Activated CD4-positive, alpha-beta memory T cell treated with anti-CD3 and anti-CD28 coated beads, Interleukin-2, amount 10 ng/mL, durations not matched to agents 7 days and 5 days (primary cell): ENCODE measurements around the gene CNOT6L. TPM values are rescaled to one million over a fixed set of nuclear protein-coding genes. Genes with fewer than 3 reads are reported as not detected.

Experiments used
- CTCF ChIA-PET: fragments of 350-600 bp; sonication (Branson Sonifier 250); formaldehyde crosslinking; loops from one replicate; lab custom pipeline; 2021; ENCODE audit warnings: antibody characterized with exemption, inconsistent platforms; lab: Charles Lee
- POLR2A ChIA-PET: fragments of 350-600 bp; sonication (Branson Sonifier 250); formaldehyde crosslinking; loops from one replicate; lab custom pipeline; 2021; ENCODE audit warnings: antibody characterized with exemption; lab: Charles Lee
- DNase-seq: peaks from one replicate; pipeline ENCODE4 v3.0.0-alpha.2; 2020
- H3K27ac Mint-ChIP-seq: one replicate; pipeline ENCODE4 v1.8.0; 2021; ENCODE audit warnings: mild to moderate bottlenecking, mixed read lengths
- H3K27me3 Mint-ChIP-seq: one replicate; pipeline ENCODE4 v1.8.0; 2021; ENCODE audit warnings: mixed read lengths
- H3K36me3 Mint-ChIP-seq: one replicate; pipeline ENCODE4 v1.8.0; 2021; ENCODE audit warnings: low read depth, mixed read lengths
- H3K4me1 Mint-ChIP-seq: one replicate; pipeline ENCODE4 v1.8.0; 2021; ENCODE audit warnings: mixed read lengths
- H3K4me3 Mint-ChIP-seq: one replicate; pipeline ENCODE4 v1.8.0; 2021; ENCODE audit warnings: mild to moderate bottlenecking, mixed read lengths
- H3K9me3 Mint-ChIP-seq: one replicate; pipeline ENCODE4 v1.8.0; 2021; ENCODE audit warnings: mixed read lengths
- total RNA-seq, 2 experiments: library from RNA; stranded (reverse); gene quantifications; one replicate each; pipeline ENCODE4 v1.2.3, GENCODE V29; 2021

The CNOT6L gene
- total RNA-seq, 2 experiments from 2014 or later: 119 to 122 TPM

- Mint-ChIP-seq H3K4me1 (peaks cover 31% of the 10 kb centered on the region), H3K4me3 (no peak overlapping the region), H3K27me3 (no peaks in the 10 kb centered on the region), H3K9me3 (no peaks in the 10 kb centered on the region), H3K27ac (no peak overlapping the region), H3K36me3 (peaks cover 7% of the 10 kb centered on the region)
- CTCF ChIA-PET: no interaction called here
- POLR2A ChIA-PET: interaction anchor here (1.0 to 7.2 kb wide), 2 partner anchors 14 to 29 kb away, joined by 4 to 215 read pairs; partner anchors contain the start of genes CNOT6L and MRPL1
- DNase-seq: no peak
Measured at GRCh38 chr4:77848508-77848907, 29.3 kb upstream of the CNOT6L start.

GRCh38 chr4:77845929-77846328 is 26.8 kb upstream of the CNOT6L start:
- no peak overlapping the region for H3K4me3 Mint-ChIP-seq
- ChIA-PET CTCF (interaction anchor here (1.0 to 1.3 kb wide), 2 partner anchors 16 to 26 kb away, joined by 3 to 6 read pairs; partner anchors contain the start of gene MRPL1), POLR2A (interaction anchor here (1.0 to 2.7 kb wide), 4 partner anchors 13 to 26 kb away, joined by 4 to 17 read pairs (median 6); partner anchors contain the start of gene MRPL1)
- H3K4me1 Mint-ChIP-seq: peaks cover 12% of the 10 kb centered on the region
- no peak overlapping the region for H3K27ac Mint-ChIP-seq
- DNase-seq: no peak
- no peaks in the 10 kb centered on the region for H3K27me3 Mint-ChIP-seq
- no peaks in the 10 kb centered on the region for H3K9me3 Mint-ChIP-seq
- no peaks in the 10 kb centered on the region for H3K36me3 Mint-ChIP-seq

- Mint-ChIP-seq H3K4me1 (peaks cover 12% of the 10 kb centered on the region), H3K36me3 (no peaks in the 10 kb centered on the region), H3K9me3 (no peaks in the 10 kb centered on the region), H3K27me3 (no peaks in the 10 kb centered on the region), H3K4me3 (no peak overlapping the region), H3K27ac (no peak overlapping the region)
- ChIA-PET POLR2A (interaction anchor here (1.0 to 2.7 kb wide), 4 partner anchors 14 to 25 kb away, joined by 4 to 17 read pairs (median 6); partner anchors contain the start of gene MRPL1), CTCF (interaction anchor here (1.0 to 1.3 kb wide), 2 partner anchors 17 to 25 kb away, joined by 3 to 6 read pairs; partner anchors contain the start of gene MRPL1)
- DNase-seq: no peak
Measured at GRCh38 chr4:77845400-77845799, 26.2 kb upstream of the CNOT6L start.

- no peak for DNase-seq
- ChIA-PET POLR2A (interaction anchor here (0.8 to 2.7 kb wide), 4 partner anchors 9 to 121 kb away, joined by 3 to 17 read pairs (median 6); partner anchors contain the start of gene MRPL1), CTCF (no interaction called here)
- Mint-ChIP-seq H3K36me3 (no peaks in the 10 kb centered on the region), H3K9me3 (no peaks in the 10 kb centered on the region), H3K4me1 (peaks cover 12% of the 10 kb centered on the region), H3K4me3 (no peak overlapping the region), H3K27ac (no peak overlapping the region), H3K27me3 (no peaks in the 10 kb centered on the region)
Measured at GRCh38 chr4:77844363-77844762, 25.2 kb upstream of the CNOT6L start.

GRCh38 chr4:77843628-77844027 is 24.5 kb upstream of the CNOT6L start:
- CTCF ChIA-PET: no interaction called here

GRCh38 chr4:77834403-77834802 is 15.2 kb upstream of the CNOT6L start:
- POLR2A ChIA-PET: no interaction called here
- Mint-ChIP-seq H3K4me1 (no peaks in the 10 kb centered on the region), H3K4me3 (no peak overlapping the region), H3K36me3 (no peaks in the 10 kb centered on the region), H3K9me3 (no peaks in the 10 kb centered on the region), H3K27ac (no peak overlapping the region), H3K27me3 (no peaks in the 10 kb centered on the region)
- no peak for DNase-seq
- CTCF ChIA-PET: no interaction called here

More at GRCh38 chr4:77843628-77844027, 24.5 kb upstream of the CNOT6L start:
- H3K9me3 Mint-ChIP-seq: no peaks in the 10 kb centered on the region
- no peak for DNase-seq
- POLR2A ChIA-PET: interaction anchor here (0.8 to 2.7 kb wide), 4 partner anchors 9 to 120 kb away, joined by 3 to 17 read pairs (median 6); partner anchors contain the start of gene MRPL1
- no peak overlapping the region for H3K4me3 Mint-ChIP-seq
- H3K36me3 Mint-ChIP-seq: no peaks in the 10 kb centered on the region
- no peak overlapping the region for H3K27ac Mint-ChIP-seq
- H3K4me1 Mint-ChIP-seq: peaks cover 12% of the 10 kb centered on the region
- no peaks in the 10 kb centered on the region for H3K27me3 Mint-ChIP-seq

GRCh38 chr4:77833126-77833724 is 14.1 kb upstream of the CNOT6L start:
- POLR2A ChIA-PET: interaction anchor here (1.6 kb wide), 1 partner anchor 28 kb away, joined by 3 read pairs; no protein-coding TSS in a partner anchor
- Mint-ChIP-seq H3K4me1 (no peaks in the 10 kb centered on the region), H3K9me3 (no peaks in the 10 kb centered on the region), H3K27me3 (no peaks in the 10 kb centered on the region), H3K4me3 (no peak overlapping the region), H3K36me3 (no peaks in the 10 kb centered on the region), H3K27ac (no peak overlapping the region)
- CTCF ChIA-PET: interaction anchor here (0.6 kb wide), 1 partner anchor 385 kb away, joined by 5 read pairs; no protein-coding TSS in a partner anchor
- DNase-seq: no peak

- CTCF ChIA-PET: interaction anchor here (0.8 to 1.2 kb wide), 2 partner anchors 26 to 35 kb away, joined by 3 read pairs; partner anchors contain the start of gene MRPL1
- no peak for DNase-seq
- H3K4me1 Mint-ChIP-seq: peaks cover 18% of the 10 kb centered on the region
- no peaks in the 10 kb centered on the region for H3K9me3 Mint-ChIP-seq
- H3K36me3 Mint-ChIP-seq: no peaks in the 10 kb centered on the region
- H3K27ac Mint-ChIP-seq: peak overlapping the region; percentile 10
- POLR2A ChIA-PET: interaction anchor here (0.5 to 2.9 kb wide), 5 partner anchors 9 to 92 kb away, joined by 3 to 16 read pairs (median 7); partner anchors contain the start of genes CNOT6L and MRPL1
- H3K4me3 Mint-ChIP-seq: no peak overlapping the region
- H3K27me3 Mint-ChIP-seq: no peaks in the 10 kb centered on the region
Measured at GRCh38 chr4:77827343-77827742, 8.2 kb upstream of the CNOT6L start.

- POLR2A ChIA-PET: interaction anchor here (1.5 to 1.8 kb wide), 2 partner anchors 27 to 31 kb away, joined by 3 to 7 read pairs; no protein-coding TSS in a partner anchor
- DNase-seq: no peak
Measured at GRCh38 chr4:77826275-77826674, 7.1 kb upstream of the CNOT6L start.

GRCh38 chr4:77821775-77822174 is 2.6 kb upstream of the CNOT6L start:
- Mint-ChIP-seq H3K4me3 (peak overlapping the region; percentile 96), H3K4me1 (peaks cover 33% of the 10 kb centered on the region), H3K36me3 (peaks cover 20% of the 10 kb centered on the region), H3K27ac (peak overlapping the region; percentile 100), H3K9me3 (no peaks in the 10 kb centered on the region), H3K27me3 (no peaks in the 10 kb centered on the region)
- CTCF ChIA-PET: interaction anchor here (1.0 to 6.2 kb wide), 2 partner anchors 31 to 37 kb away, joined by 4 to 118 read pairs; partner anchors contain the start of gene MRPL1
- POLR2A ChIA-PET: interaction anchor here (1.3 to 7.2 kb wide), 6 partner anchors 8 to 38 kb away, joined by 5 to 611 read pairs (median 34); partner anchors contain the start of gene MRPL1
- peak; percentile 50 for DNase-seq

More at GRCh38 chr4:77826275-77826674, 7.1 kb upstream of the CNOT6L start:
- peaks cover 3% of the 10 kb centered on the region for H3K36me3 Mint-ChIP-seq
- H3K27ac Mint-ChIP-seq: no peak overlapping the region
- no peaks in the 10 kb centered on the region for H3K27me3 Mint-ChIP-seq
- H3K4me1 Mint-ChIP-seq: peaks cover 28% of the 10 kb centered on the region
- H3K4me3 Mint-ChIP-seq: no peak overlapping the region
- CTCF ChIA-PET: no interaction called here
- no peaks in the 10 kb centered on the region for H3K9me3 Mint-ChIP-seq

GRCh38 chr4:77820649-77821561 is 1.7 kb upstream of the CNOT6L start:
- Mint-ChIP-seq H3K4me1 (peaks cover 37% of the 10 kb centered on the region), H3K4me3 (peak overlapping the region; percentile 96), H3K36me3 (peaks cover 20% of the 10 kb centered on the region), H3K9me3 (no peaks in the 10 kb centered on the region), H3K27me3 (no peaks in the 10 kb centered on the region), H3K27ac (peak overlapping the region; percentile 100)
- ChIA-PET CTCF (interaction anchor here (0.9 to 6.2 kb wide), 7 partner anchors 25 to 202 kb away, joined by 3 to 118 read pairs (median 3); partner anchors contain the start of gene MRPL1), POLR2A (interaction anchor here (0.9 to 7.2 kb wide), 22 partner anchors 9 to 1118 kb away, joined by 3 to 611 read pairs (median 6); partner anchors contain the start of genes MRPL1 and PAQR3)
- no peak for DNase-seq
